Ectodermal cell (in vitro differentiated cells): Measurements from ENCODE around the gene GPR108.

Experiments used
- H3K27ac ChIP-seq: 2 replicates; pipeline ENCODE4 v1.7.0; 2013; ENCODE audit warnings: mild to moderate bottlenecking, low read depth, low read length; ENCODE audit not compliant: insufficient read depth, poor library complexity, severe bottlenecking
- H3K27me3 ChIP-seq: 2 replicates; pipeline ENCODE4 v1.7.0; 2013; ENCODE audit warnings: mild to moderate bottlenecking, low read length; ENCODE audit not compliant: insufficient read depth, control insufficient read depth, poor library complexity, severe bottlenecking
- H3K36me3 ChIP-seq: one replicate; pipeline ENCODE4 v1.7.0; 2013; ENCODE audit warnings: low read length; ENCODE audit not compliant: control insufficient read depth, insufficient read depth
- H3K4me1 ChIP-seq: one replicate; pipeline ENCODE4 v1.7.0; 2013; ENCODE audit warnings: low read length; ENCODE audit not compliant: control insufficient read depth, insufficient read depth
- H3K4me3 ChIP-seq: 2 replicates; pipeline ENCODE4 v1.7.0; 2013; ENCODE audit warnings: low read depth, low read length, control low read depth; ENCODE audit not compliant: insufficient read depth
- H3K9me3 ChIP-seq: 2 replicates; pipeline ENCODE4 v1.7.0; 2013; ENCODE audit warnings: mild to moderate bottlenecking, low read length, moderate library complexity; ENCODE audit not compliant: control insufficient read depth
- WGBS, 2 experiments: methylation state at CpG; one replicate each; pipeline ENCODE4 v1.1.7; 2013; ENCODE audit warnings: missing lambda C conversion rate in 2 of 2; 5-methylcytosine and 5-hydroxymethylcytosine counted together

The GPR108 gene

DNA sequence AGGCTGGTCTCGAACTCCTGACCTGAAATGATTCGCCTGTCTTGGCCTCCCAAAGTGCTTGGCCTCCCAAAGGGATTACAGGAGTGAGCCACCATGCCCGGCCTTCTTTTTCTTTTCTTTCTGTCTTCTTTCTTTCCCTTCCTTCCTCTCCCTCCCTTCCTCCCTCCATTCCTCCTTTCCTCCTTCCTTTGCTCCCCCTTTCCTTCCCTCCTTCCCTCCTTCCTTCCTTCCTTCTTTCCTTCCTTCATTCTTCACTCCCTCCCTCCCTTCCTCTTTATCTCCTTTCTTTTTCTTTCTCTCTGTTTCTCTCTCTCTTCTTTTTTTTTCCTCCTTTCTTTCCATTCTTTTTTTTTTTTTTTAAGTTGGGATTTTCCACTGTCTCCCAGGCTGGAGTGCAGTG is 29.0 kb downstream of the GPR108 start:
- Histone ChIP-seq H3K27me3 (peaks cover 41% of the 10 kb centered on the region), H3K36me3 (no peaks in the 10 kb centered on the region), H3K9me3 (no peaks in the 10 kb centered on the region), H3K4me3 (no peak overlapping the region), H3K27ac (no peak overlapping the region), H3K4me1 (no peaks in the 10 kb centered on the region)
- 71 to 84% methylated on average over 3 of the region's 3 CpGs for WGBS, 2 experiments

DNA sequence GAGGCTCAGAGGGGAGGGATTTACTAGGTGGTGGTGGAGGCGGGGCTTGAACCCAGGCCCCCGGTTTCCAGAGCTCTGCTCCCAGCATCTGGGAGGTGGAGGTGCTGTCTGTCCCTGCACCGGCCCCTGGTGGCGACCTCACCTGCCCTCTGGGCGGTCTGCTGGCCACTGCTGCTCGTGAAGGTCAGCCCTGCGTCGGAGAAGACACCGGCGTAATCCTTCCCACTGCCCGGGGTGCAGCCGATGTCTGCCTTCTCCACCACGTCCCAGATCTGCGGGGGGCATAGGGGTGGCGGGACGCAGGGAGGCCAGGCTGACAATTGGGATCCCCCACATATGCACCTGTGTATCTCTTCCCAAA is 29.7 kb downstream of the GPR108 start:
- H3K27me3 ChIP-seq: peaks cover 41% of the 10 kb centered on the region
- WGBS, 2 experiments: 82 to 85% methylated on average over 16 of the region's 16 CpGs
- no peak overlapping the region for H3K27ac ChIP-seq
- no peaks in the 10 kb centered on the region for H3K4me1 ChIP-seq
- H3K9me3 ChIP-seq: no peaks in the 10 kb centered on the region
- no peak overlapping the region for H3K4me3 ChIP-seq
- H3K36me3 ChIP-seq: no peaks in the 10 kb centered on the region

DNA sequence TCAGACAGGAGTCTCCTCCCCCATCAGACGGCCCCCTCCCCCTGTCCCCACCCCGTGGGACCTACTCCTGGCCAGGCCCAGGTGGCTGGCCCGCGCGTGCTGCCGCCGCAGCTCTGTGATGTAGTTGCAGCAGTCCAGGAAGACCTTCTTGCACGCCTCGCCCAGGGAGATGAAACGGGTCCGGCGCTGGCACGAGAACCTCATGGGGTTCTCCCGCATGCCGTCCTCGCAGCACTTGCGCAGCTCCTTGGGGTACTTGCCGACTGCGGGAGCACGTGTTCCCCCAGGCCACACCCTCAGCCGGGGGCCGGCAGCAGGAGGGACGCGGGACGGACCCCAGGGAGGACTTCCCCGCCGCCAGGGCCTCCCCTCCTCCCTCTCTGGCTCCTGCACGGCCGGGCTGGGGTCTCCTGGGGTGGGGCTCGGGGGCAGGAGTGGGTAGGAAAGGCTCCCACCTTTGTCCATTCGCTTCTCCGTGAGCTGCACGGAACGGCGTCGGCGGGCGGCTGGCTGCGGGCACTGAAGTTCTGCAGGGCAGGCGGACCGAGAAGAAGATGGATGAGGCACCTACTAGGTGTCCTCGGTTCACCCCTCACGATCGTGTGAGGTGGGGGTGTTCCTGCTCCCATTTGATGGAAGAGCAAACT is 30.2 kb downstream of the GPR108 start:
- WGBS, 2 experiments: 87 to 89% methylated on average over 44 of the region's 44 CpGs
- H3K4me3 ChIP-seq: no peak overlapping the region
- no peak overlapping the region for H3K27ac ChIP-seq
- H3K9me3 ChIP-seq: no peaks in the 10 kb centered on the region
- H3K36me3 ChIP-seq: no peaks in the 10 kb centered on the region
- H3K4me1 ChIP-seq: no peaks in the 10 kb centered on the region
- peaks cover 40% of the 10 kb centered on the region for H3K27me3 ChIP-seq

DNA sequence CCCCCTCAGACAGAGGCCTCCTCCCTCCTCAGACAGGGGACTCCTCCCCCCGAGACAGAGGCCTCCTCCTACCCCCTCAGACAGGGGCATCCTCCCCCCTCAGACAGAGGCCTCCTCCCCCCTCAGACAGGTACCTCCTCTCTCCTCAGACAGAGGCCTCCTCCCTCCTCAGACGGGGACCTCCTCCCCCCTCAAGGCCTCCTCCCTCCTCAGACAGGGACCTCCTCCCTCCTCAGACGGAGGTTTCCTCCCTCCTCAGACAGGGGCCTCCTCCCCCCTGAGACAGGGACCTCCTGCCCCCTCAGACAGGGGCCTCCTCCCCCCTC is 30.8 kb downstream of the GPR108 start:
- Histone ChIP-seq H3K27ac (no peak overlapping the region), H3K4me1 (no peaks in the 10 kb centered on the region), H3K27me3 (peaks cover 34% of the 10 kb centered on the region), H3K4me3 (no peak overlapping the region), H3K9me3 (no peaks in the 10 kb centered on the region), H3K36me3 (no peaks in the 10 kb centered on the region)
- WGBS, 2 experiments: 52 to 71% methylated on average over 2 to 3 of the region's 3 CpGs

DNA sequence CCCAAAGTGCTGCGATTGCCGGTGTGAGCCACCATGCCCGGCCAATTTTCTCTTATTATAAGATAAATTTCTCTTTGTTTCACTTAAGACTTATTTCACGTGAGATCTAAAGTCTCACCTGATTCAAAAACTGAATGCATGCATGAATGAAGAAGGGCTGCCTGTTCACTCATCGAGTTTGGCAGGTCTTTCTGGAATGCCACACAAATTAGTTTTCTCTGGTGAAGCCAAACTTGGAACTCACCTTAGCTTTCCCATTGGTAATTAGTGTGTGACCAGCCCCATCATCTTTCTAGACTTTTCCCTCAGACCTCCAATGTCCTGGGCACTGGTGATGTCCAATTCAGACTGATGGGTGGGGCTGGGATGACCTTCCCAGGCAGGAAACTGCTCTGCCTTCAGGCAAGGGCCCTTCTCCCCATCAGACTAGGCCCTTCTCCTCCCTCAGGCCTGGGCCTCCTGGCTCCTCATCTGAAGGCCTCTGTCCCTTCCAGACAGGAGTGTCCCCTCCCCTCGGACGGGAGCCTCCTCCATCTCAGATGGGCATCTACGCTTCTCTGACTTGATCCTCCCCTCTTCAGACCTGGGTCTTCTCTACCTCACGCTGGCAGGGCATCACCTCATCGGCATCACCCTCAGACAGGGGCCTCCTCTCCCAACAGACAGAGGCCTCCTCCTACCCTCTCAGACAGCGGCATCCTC is 31.3 kb downstream of the GPR108 start:
- no peak overlapping the region for H3K27ac ChIP-seq
- H3K4me3 ChIP-seq: no peak overlapping the region
- 83% methylated on average over 11 of the region's 11 CpGs for WGBS, 2 experiments
- H3K36me3 ChIP-seq: no peaks in the 10 kb centered on the region
- H3K9me3 ChIP-seq: no peaks in the 10 kb centered on the region
- H3K27me3 ChIP-seq: peaks cover 29% of the 10 kb centered on the region
- H3K4me1 ChIP-seq: no peaks in the 10 kb centered on the region

DNA sequence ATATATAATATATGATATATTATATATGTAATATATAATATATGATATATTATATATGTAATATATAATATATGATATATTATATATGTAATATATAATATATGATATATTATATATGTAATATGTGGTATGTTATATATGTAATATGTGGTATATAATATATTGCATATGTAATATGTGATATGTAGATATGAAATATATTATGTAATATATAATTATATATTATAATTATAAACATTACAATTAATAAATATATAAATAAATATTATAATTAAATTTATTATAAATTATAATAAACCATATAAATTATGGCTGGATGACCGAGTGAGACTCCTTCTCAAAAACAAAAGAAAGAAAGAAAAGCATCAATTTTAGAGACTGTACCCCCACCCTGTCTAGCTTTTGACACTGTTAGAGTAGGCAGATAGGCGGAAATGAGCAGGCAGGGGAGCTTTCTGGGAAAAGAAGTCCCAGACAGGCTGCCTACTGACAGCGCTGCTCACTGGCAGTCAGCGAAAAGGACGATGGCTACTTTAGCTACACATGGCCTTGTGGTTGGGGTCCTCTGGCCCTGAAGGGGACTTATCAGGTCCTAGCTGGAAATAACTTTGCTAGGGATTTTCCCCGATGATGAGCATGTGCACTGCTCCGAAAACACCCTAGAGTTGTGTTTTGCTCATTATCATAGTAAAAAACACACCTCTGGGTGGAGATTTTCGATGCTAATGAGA is 36.6 kb downstream of the GPR108 start:
- Histone ChIP-seq H3K4me1 (no peaks in the 10 kb centered on the region), H3K4me3 (no peak overlapping the region), H3K27ac (no peak overlapping the region), H3K27me3 (no peaks in the 10 kb centered on the region), H3K9me3 (no peaks in the 10 kb centered on the region), H3K36me3 (no peaks in the 10 kb centered on the region)
- WGBS, 2 experiments: 85 to 96% methylated on average over 8 of the region's 8 CpGs

DNA sequence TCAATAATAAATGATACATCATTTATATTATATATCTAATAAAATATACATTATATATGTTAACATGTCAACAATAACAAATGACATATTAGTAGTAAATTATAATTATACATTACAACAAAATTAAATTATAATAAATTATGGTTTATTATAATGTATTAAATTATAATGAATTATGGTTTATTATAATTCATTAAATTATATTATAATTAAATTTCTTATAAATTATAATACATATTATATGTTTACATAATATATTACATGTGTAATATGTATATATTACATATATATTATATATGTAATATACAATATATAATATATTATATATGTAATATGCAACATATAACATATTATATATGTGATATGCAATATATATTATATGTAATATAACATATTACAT is 37.4 kb downstream of the GPR108 start:
- no peak overlapping the region for H3K4me3 ChIP-seq
- no peaks in the 10 kb centered on the region for H3K36me3 ChIP-seq
- H3K27me3 ChIP-seq: no peaks in the 10 kb centered on the region
- H3K9me3 ChIP-seq: no peaks in the 10 kb centered on the region
- no peak overlapping the region for H3K27ac ChIP-seq
- no peaks in the 10 kb centered on the region for H3K4me1 ChIP-seq

DNA sequence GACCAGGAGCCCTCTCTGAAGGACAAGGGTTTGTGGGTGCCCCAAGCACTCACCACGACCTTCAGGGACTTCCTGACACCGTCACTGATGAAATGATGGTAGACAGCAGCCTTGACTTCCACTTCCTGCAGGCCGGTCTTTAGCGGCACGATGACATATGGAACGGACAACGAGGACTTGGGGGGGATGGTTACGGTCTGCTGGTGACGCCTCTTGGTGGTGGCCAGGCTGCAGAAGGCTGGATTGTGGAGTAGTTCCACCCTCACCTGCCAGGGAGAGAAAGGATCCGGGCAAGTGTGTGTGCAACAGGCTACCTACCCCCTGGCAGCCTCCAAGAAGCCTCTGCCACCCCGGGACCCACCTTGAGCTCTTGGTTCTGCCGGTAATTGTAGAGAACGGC is 40.1 kb downstream of the GPR108 start:
- H3K27me3 ChIP-seq: no peaks in the 10 kb centered on the region
- H3K27ac ChIP-seq: no peak overlapping the region
- no peaks in the 10 kb centered on the region for H3K4me1 ChIP-seq
- WGBS, 2 experiments: 87% methylated on average over 13 of the region's 13 CpGs
- no peaks in the 10 kb centered on the region for H3K9me3 ChIP-seq
- H3K36me3 ChIP-seq: no peaks in the 10 kb centered on the region
- H3K4me3 ChIP-seq: no peak overlapping the region

DNA sequence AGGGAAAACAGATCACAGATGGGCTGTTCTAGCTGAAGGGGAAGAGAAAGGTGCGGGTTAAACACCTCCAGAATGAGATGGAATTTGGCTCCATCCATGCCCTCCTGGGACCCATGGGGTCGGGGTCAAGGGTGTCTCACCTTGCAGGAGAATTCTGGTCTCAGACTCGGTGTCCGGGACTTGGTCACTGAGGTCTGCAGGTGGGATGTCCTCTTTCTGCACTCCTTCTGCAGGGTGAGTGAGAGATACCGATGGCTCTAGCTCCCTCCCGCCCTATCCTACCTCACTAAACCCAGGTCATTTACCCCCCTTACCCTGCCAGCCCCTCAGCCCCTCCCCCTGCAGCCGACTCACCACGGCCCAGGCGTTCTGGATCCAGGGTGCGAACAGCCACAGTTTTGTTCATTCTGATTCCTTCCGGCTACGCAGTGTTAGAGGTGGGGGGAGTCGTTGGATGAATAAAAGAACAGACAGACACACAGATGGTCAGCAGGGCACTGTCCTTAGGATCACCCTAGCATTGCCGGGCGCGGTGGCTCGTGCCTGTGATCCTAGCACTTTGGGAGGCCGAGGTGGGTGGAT is 41.0 kb downstream of the GPR108 start:
- H3K27ac ChIP-seq: no peak overlapping the region
- H3K36me3 ChIP-seq: no peaks in the 10 kb centered on the region
- H3K9me3 ChIP-seq: no peaks in the 10 kb centered on the region
- 77 to 78% methylated on average over 18 of the region's 18 CpGs for WGBS, 2 experiments
- no peaks in the 10 kb centered on the region for H3K4me1 ChIP-seq
- H3K4me3 ChIP-seq: no peak overlapping the region
- no peaks in the 10 kb centered on the region for H3K27me3 ChIP-seq

DNA sequence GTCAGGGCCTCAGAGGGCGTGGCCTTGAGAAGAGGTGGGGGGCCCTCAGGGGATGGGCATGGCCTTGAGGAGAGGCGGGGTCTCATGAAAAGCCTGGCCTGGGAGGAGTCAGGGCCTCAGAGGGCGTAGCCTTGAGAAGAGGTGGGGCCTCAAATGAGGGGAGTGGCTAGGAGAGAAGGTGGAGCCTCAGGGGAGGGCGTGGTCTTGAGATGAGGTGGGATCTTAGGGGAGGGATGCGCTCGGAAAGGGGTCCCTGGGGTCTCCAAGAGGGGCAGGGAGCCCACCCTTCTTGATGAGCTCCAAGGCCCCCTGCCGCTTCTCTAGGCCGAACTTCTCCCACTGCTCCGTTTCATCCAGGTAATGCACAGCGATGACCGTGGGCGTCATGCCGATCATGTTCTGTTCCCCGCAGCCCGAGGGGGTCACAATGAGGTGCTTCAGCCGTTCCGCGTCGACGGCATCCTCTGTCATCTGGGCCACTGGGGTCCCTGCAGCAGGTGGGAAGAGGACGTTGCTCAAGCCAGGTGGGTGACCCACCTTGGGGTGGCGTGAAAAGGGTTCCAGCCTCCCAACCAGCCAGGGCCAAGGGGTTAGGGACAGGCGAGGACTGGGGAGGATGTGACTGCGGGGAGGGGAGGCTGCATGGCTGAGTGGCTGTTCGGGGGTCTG is 43.1 kb downstream of the GPR108 start:
- H3K27me3 ChIP-seq: no peaks in the 10 kb centered on the region
- no peaks in the 10 kb centered on the region for H3K4me1 ChIP-seq
- no peak overlapping the region for H3K27ac ChIP-seq
- no peak overlapping the region for H3K4me3 ChIP-seq
- H3K9me3 ChIP-seq: no peaks in the 10 kb centered on the region
- 92% methylated on average over 24 of the region's 25 CpGs for WGBS, 2 experiments
- H3K36me3 ChIP-seq: no peaks in the 10 kb centered on the region
